HG02970 (cell line): ENCODE results near the gene RBFOX2.
"Not testable (repeated sequence)": the region's sequence is repeated elsewhere in the genome, so short reads cannot be mapped to it uniquely, and the experiment has no call there.

Source experiments
- ATAC-seq: cut with Tn5 transposase; IDR thresholded peaks from one replicate; pipeline ENCODE4 v1.9.1; 2021; ENCODE audit warnings: mild to moderate bottlenecking, moderate library complexity, moderate number of reproducible peaks; ENCODE audit not compliant: unreplicated experiment, low FRiP score

The RBFOX2 gene

DNA sequence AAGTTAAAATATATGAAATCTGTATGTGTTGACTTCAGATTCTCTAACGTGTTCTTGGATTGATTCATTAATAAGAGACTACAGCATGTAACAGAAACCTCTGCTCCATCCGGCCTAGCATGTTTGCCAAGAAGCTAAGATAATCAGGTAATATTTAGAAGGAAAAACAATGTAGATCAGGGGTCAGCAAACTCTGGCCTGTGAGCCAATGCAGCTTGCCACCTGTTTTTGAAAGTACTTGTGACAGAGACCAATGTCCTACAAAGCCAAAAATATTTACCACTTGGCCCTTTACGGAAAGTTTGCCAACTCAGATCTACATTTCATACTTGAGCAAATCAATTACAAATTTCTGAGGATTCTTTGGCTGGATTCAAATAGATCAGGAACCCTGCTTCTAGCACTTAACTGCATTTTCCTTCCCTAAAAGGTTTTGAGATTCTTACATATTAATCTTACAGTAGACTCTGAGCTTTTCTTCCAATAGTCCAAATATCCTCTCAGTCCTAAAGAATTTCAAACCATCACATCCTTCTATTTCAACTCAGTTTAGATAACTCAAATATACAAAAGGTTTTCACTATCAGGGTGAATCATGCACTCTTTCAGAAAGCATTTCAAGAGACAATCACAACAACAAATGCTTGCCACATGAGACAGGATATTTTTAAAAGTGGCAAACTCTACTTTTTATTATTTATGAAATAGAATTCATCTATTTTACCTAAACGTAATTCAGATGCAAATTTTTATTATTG lies 281.5 kb downstream of the RBFOX2 start:
- no peak for ATAC-seq

DNA sequence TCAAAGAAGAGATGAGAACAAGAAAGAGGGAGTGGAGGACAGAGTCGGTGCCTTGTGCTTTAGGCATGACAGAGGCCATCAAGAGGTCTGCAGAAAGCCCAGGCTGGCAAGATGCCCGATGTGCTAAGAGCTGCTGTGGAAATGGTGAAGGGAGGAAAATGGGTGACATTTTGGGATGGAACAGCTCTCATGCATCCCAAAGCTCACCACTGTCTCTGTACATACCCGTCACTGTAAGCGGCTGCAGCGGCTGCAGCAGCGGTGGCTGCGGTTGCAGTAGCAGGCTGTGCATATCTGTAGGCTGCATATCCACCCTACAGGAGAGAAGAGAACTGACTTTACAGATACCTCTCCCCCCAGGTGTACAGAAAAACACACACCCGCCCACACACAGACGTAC lies 282.4 kb downstream of the RBFOX2 start:
- no peak for ATAC-seq

DNA sequence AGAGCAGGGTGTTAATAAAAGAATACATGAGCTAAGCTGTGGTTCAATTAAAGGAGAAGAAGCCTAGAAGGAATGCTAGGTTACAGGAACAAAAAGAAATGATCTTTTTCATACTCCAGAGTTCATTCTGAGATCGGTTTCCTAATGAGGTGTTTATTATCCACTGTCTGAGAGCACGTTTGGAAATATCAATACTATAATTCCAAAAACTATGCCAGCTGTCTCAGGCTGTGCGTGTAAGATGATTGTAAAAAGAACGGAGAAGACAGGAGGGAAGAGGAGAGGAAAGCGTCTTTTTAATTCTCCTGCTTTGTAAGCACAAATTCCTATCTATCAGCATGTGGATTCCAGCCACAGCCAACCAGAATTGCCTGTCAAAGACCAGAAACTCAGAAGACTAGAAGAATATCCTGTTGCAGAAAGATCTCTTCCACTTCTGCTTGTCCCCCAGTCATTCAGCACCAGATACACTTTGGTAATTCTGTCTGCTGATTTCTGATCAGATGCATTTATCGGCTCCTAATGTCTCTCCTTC lies 285.2 kb downstream of the RBFOX2 start:
- no peak for ATAC-seq

DNA sequence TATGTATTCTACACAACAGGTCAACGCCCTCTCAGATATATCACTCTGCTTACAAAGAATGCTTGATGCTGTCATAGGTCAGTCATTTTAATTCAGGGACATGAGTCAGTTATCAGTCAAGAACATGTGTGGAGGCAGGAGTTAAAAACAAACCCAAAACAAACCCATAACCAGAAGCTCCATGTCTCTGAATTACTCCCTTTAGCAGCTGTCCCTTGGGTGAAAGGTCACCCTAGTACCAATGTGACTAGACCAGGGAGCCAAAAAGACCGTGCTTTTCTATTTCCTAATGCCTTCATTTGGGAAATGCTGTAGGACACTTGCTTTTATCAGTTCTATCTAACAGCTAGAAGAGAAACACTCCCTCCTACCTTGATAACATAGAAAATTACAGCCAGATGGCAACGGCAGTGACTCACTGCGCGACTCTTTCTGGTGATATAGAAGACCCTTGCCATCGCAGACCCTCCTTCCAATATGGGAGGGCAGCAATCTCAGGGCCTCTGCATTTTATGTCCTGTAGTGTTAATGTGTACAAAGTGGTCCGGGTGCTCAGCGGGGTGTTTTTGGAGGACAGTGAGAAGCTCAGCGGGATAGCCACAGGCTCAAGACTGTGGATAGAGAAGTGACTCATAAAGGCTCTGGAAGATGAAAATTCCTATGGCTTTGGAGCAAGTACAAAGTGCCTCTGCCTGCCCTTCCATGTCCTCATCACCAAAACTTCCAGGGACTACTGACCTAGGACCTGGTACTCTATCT lies 286.1 kb downstream of the RBFOX2 start:
- ATAC-seq, result no peak

DNA sequence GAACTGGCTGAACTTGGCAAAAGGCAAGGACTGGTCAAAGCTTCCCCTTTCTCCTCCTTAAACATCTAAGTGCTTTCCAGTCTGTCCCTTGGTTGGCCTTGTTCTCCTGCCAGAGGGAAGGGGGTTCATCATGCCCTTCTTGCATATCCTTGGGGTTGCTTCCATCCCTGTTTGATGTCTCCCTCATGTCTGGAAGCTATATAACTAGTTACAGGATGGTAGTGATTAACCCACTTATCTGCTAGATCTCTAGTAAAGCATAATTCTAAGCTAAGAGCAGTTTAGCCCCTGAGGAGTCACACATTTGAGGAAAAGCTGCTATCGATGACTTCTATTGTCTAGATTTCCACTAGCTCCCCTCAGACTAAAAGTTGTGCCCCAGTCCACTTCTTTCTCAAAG lies 288.0 kb downstream of the RBFOX2 start:
- no peak for ATAC-seq

DNA sequence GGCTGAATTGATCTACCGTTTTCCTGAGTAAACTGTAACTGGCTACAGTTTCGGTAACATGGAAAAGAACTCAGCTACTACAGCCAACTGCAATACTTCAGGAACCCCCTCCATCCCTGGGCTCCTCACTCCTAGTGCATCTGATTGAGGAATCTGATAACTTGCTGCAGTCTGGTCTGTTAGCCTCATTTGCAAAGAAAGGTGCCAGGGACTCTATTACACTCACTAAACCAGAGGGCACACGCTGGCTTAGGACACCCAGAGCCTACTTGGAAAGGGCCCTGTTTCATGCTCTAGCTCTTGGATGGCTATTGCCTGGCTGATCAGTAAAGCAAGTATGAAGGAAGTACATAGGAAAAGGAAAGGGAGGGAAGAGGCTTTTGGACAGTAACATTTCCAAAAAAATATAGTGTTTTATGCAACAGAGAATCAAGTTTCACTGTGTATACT lies 288.7 kb downstream of the RBFOX2 start:
- no peak for ATAC-seq

DNA sequence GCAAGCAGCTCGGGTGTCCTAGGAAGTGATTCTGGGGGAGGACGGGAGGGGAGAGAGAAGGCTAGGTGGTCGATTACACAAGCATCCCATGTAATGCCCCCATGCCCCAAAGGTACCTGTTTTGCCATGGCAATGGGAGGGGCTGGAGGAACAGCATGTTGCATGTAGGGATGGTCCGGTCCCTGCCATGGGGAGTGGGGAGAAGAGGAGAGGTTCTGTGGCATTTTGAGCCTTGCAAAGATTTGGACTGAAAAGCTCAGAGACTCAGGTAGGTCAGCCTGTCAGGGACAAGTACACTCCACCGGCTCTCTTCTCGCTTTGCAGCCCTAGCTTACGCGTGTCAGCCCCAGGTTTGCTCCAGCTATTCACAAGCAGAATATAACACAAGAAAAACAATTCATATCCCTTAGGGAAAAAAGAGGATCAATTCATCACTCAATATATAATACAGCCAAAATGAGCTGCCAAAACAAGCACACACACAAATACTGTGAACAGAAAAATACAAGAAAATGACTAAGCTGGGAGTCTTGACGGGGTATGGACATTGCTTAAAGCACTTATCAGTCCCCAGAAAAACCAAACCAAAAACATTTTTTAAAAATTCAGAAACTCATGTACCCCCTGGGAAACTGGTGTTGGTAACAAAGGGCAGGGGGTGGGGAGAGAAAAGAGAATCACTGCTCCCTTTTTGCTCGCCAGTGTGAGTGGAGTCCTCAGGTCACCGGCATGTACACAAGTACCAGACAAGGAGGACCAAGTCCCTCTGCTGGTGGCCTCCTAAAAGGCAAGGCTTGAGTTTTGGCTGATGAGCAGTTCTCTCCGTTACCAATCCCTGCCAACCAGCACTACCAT lies 289.3 kb downstream of the RBFOX2 start:
- no peak for ATAC-seq

DNA sequence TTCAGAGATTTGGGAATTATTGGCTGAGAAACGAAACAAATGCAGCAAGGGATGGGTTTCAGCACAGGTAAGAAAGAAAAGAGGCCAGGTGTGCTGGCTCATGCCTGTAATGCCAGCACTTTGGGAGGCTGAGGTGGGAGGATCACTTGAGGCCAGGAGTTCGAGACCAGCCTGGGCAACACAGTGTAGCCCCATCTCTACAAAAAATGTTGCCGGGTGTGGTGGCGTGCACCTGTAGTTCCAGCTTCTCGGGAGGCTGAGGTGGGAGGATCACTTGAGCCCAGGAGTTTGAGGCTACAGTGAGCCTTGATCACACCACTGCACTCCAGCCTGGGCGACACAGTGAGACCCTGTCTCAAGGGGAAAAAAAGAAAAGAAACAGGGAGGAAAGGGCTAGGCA lies 290.7 kb downstream of the RBFOX2 start:
- not testable (repeated sequence) for ATAC-seq

DNA sequence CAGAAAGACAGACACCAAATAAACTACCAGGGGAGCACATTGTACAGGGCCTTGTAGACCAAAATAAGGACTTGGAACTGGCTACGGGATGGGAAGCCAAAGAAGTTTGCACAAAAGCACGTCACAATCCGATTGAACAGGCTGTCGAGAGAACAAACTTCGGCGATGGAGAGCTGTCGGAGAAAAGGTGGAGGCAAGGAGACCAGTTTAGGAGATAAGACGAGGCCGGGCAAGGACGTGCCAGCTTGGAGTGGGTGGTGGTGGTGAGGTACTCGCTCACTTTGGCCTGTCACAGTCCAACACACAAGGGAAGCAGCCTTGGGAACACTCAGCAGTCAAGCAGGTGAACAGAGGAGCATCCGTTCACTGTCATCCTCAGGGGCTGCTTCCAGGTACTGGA lies 291.9 kb downstream of the RBFOX2 start:
- no peak for ATAC-seq

DNA sequence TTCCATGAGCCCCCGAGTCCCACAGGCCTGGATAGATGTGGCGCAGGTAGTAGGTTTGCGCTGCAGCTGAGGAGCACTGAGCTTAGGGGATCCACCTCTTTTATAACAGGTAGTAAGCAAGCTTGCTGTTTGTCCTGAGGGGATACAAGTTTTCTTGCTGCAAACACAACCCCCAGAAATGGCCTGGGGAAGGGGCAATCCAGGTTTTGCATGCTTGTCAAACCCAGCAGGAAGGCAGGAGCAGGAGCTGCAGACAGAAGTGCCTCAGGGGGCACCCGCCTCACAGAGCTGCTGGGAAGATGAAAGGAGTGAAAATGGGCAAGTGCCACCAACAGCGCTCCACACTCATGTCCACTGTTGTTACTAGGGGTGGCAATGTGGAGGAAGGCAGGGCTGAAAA lies 292.5 kb downstream of the RBFOX2 start:
- ATAC-seq, result no peak

DNA sequence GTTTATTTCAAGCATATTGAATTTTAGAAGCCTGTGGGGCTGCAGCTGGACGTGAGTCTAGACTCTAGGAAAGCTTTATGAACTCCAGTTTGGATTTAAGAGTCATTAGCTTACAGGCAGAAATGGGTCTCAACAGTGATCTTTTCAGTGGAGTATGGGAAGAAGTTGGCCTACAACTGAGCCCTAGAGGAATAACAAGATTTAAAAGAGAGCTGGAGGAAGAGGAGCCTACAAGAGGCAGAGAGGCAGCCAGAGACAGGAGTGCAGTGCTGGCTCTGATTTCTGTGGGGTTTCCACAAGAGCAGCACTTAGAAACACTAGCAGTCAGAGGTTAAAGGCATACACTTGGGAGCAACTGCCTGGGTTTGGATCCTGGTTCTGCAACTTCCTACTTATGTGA lies 293.1 kb downstream of the RBFOX2 start:
- no peak for ATAC-seq

DNA sequence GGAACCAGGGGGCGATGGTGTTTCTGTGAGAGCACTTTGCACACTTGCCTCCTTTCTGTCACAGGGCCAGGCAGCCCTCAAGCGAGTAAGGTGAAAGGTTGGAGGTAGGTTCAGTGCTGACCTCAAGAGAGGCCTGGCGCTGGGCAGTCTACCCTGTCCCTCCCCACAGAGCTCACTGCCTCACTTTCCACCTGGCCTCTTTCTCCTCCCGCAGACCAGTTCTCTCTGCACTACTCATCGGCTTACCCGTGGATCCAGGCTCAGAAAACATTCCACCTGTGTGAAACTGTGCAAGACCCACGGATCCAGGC lies 294.2 kb downstream of the RBFOX2 start:
- no peak for ATAC-seq

DNA sequence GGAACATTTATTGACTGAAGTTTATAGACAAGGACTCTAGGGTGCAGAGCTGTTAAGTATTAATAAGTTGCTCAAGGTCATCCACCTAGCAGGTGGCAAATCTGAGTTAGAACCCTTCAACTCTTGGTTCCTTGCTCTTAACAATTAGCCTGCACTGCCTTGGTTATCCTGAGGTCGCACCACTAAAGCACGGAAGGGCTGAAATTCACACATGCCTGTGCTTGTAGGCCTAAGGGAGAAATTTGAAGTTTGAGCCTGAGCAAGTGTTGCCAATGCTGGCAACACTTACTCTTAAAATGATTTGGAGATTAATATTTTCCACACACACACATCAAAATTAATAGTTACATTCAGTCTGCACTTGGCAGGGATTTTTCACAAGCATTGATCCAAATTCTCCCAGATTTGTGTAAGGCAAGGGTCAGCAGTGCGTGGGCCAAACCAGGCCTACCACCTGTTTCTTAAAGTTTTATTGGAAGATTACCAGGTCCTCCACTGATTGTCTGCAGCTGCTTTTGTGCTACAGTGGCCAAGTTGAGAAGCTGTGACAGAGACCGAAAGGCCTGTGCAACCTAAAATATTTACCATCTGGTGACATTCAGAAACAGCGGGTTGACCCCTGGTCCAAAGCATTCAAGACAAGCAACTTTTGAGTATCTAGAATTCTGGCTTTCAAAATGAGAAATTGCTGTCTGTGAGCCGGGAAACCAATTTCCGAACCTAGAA lies 294.7 kb downstream of the RBFOX2 start:
- ATAC-seq, result no peak

DNA sequence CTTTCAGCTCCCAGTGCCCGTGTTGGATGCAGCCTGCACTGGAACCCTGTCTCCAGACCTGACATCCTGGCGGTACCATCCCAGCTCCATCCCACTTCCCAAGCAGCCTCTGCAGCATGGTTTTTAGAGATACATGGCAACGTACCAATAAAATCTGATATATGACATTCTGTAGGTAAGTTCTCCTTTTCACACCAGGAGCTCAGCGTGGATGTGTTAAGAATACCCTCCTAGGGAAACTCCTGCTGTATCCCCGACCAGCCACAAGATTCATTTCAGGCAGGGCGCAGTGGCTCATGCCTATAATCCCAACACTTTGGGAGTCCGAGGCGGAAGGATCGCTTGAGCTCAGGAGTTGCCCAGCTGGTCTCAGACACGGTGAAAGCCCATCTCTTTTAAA lies 295.6 kb downstream of the RBFOX2 start:
- no peak for ATAC-seq

DNA sequence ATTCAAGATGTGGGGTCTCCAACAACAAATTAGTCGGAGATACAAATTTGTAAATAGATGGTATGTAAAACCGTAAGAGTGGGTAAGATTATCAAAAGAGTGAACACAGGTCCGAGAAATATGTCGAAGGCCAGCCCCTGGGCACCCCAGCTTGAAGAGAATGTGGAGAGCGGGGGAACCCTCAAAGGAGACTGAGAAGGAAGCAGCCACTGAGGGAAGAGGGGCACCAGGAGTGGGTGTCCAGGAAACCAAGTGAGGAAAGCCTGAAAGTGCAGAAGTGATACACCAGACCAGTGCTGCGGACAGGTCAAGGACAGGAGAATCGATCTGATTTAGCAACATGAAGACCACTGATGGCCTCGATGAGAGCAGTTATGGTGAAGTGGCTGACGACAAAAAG lies 296.5 kb downstream of the RBFOX2 start:
- ATAC-seq, result no peak

DNA sequence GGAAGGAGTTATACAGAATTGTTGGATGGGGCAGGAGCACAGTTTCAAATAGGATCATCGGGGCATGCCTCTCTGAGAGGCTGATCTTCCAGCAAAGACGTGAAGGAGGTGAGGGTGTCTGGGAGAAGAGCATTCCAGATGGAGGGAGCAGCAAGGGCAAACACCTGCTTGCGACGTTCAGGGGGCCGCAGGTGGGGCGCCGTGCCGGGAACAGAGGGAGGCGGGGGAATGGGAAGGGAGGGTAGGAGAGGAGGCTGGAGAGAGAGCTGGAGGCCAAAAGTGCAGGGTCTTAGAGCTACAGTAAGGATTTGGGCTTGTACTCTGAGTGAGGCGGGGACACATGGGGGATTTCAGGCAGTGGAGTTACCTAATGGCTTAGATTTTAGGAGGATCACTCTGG lies 297.3 kb downstream of the RBFOX2 start:
- ATAC-seq, result no peak

DNA sequence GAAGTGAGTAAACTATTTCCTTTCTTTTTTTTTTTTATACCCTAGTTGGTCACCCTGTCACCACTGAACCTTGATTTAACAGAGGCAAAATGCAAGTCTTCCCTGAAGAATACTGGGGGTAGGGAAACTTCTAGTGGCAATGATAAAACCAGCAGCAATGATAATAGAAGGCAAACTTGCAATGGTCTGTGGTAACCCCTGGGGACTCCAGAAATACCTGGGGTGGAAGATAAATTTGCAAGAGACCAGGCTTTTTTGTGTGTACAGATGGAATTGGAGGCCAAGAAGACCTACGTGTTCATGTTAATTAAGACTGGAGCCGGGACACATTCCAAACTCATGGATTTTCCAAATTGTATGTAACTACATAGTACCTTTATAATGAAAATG lies 299.3 kb downstream of the RBFOX2 start:
- ATAC-seq, result no peak

DNA sequence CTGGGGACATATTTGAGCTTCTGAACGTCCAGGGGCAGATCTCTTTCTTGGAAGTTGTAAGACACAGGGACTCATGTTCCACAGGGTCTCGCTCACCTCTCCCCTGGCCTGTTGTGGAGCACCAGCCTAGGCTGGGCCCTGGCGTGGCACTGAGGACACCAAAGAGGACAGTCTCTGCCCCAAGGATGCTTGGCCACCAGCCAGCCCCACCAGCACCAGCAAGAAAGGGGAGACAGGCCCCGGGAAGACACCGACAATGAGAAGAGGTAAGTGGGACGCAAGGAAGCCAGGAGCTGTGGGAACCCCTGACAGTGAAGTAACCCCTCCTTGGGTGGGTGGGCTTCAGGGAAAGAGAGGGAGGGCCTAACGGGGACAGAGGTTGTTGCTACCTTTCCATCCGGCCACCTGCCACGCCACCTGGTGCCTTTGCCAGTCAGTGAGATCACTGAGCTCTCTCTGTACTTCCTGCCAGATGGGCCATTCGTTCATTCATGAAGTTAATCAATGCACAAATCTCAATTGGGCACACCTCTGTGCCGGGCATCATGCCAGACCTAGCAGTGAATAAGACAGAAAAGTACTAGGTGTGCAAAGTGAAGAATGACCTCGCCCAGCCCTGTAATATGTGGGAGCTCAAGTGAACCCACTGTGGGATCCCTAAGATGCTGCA lies 299.9 kb downstream of the RBFOX2 start:
- no peak for ATAC-seq

DNA sequence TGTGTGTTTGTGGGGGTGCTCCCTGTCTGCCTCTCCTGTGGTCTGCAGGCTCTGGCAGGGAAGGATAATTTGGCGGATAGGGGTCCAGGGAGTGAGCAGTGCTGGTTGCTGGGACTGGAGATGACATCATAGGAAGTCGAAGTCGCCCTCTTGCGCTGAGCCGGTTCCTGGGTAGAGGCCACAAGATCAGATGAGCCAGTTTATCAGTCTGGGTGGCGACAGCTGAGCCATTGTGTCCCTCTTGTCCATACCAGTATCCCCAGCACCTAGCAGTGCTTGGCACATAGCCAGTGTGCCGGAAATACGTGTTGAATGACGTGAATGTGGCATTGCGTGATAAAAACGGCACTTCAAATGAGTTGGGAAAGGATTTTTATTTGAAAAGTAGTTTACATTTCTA lies 301.2 kb downstream of the RBFOX2 start:
- ATAC-seq, result no peak

DNA sequence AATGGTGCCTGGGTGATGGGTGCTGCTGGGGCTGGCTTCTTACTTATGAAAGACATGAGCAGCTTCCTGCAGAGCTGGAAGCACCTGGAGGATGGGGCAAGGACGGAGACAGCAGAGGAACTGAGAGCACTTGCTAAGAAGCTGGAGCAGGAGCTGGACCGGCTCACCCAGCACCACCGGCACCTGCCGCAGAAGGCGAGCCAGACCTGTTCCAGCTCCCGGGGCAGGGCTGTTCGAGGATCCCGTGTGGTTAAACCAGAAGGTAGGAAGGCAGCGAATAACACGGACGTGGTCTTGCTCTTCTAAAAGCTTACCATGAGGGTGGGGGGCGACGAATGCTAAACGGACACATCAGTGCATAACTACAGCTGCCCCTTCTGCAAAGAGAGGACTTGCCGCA lies 301.7 kb downstream of the RBFOX2 start:
- no peak for ATAC-seq
